GM12874 (cell line): ENCODE data around the gene KIAA1614.

Experiments used
- CTCF ChIP-seq: IDR thresholded peaks from 2 replicates; pipeline ENCODE4 v1.5.1; 2011; ENCODE audit warnings: low read depth, mild to moderate bottlenecking, control low read depth, low read length, moderate library complexity; ENCODE audit not compliant: insufficient read depth

The KIAA1614 gene

GRCh38 chr1:180927841-180928240 lies 15.1 kb downstream of the KIAA1614 start:
- no peak for TF ChIP-seq CTCF

GRCh38 chr1:180928331-180929230 lies 15.9 kb downstream of the KIAA1614 start:
- no peak for TF ChIP-seq CTCF

- no peak for TF ChIP-seq CTCF
These were observed 16.7 kb downstream of the KIAA1614 start for GRCh38 chr1:180929389-180929788.

GRCh38 chr1:180930687-180931086 lies 18.0 kb downstream of the KIAA1614 start:
- no peak for TF ChIP-seq CTCF

GRCh38 chr1:180931529-180931928 lies 18.8 kb downstream of the KIAA1614 start:
- no peak for TF ChIP-seq CTCF

GRCh38 chr1:180932378-180932777 lies 19.7 kb downstream of the KIAA1614 start:
- no peak for TF ChIP-seq CTCF

GRCh38 chr1:180933141-180933540 lies 20.4 kb downstream of the KIAA1614 start:
- 0 out of 2 replicates have a peak, but pooled peaks have one; percentile 9 for TF ChIP-seq CTCF
